ENCODE data around the gene ZNF232.
A peak's percentile ranks its signal among the peaks of the same experiment; 100 is the strongest.
"Not testable (repeated sequence)": the region's sequence is repeated elsewhere in the genome, so short reads cannot be mapped to it uniquely, and the experiment has no call there.

Gene ZNF232

GRCh38 chr17:5111402-5112204, at the start of gene ZNF232:
Gene ZNF232, minus strand, starts transcription at chr17:5111878. Its CDS starts 56 bp downstream, at chr17:5111822.
- DNase-seq (ENCODE audit: low read depth in 2 of 2), result peak; percentile 78 to 81

GRCh38 chr17:5160702-5161101, 49.0 kb upstream of the ZNF232 start:
- DNase-seq (ENCODE audit: low read depth in 2 of 2), result not testable (repeated sequence)

- not testable (repeated sequence) for DNase-seq (ENCODE audit: low read depth in 2 of 2)
Observed at GRCh38 chr17:5146122-5146521, 34.4 kb upstream of the ZNF232 start.

- DNase-seq (ENCODE audit: low read depth in 2 of 2), result not testable (repeated sequence)
Observed at GRCh38 chr17:5142877-5143276, 31.2 kb upstream of the ZNF232 start.

GRCh38 chr17:5139458-5139732, 27.7 kb upstream of the ZNF232 start:
- DNase-seq (ENCODE audit: low read depth in 2 of 2), result no peak

- DNase-seq (ENCODE audit: low read depth in 2 of 2), result no peak
Observed at GRCh38 chr17:5138616-5139457, 27.2 kb upstream of the ZNF232 start.

GRCh38 chr17:5138198-5138544, 26.5 kb upstream of the ZNF232 start:
- DNase-seq (ENCODE audit: low read depth in 2 of 2), result not testable (repeated sequence)

- DNase-seq (ENCODE audit: low read depth in 2 of 2), result not testable (repeated sequence)
Observed at GRCh38 chr17:5137511-5138197, 26.0 kb upstream of the ZNF232 start.

GRCh38 chr17:5136580-5137412, 25.1 kb upstream of the ZNF232 start:
- DNase-seq (ENCODE audit: low read depth in 2 of 2), result not testable (repeated sequence)

GRCh38 chr17:5135726-5136579, 24.3 kb upstream of the ZNF232 start:
- no peak for DNase-seq (ENCODE audit: low read depth in 2 of 2)

GRCh38 chr17:5135131-5135712, 23.5 kb upstream of the ZNF232 start:
- not testable (repeated sequence) for DNase-seq (ENCODE audit: low read depth in 2 of 2)

- DNase-seq (ENCODE audit: low read depth in 2 of 2), result not testable (repeated sequence)
Observed at GRCh38 chr17:5134571-5134970, 22.9 kb upstream of the ZNF232 start.

GRCh38 chr17:5133961-5134360, 22.3 kb upstream of the ZNF232 start:
- DNase-seq (ENCODE audit: low read depth in 2 of 2), result not testable (repeated sequence)

GRCh38 chr17:5133311-5133710, 21.6 kb upstream of the ZNF232 start:
- no peak for DNase-seq (ENCODE audit: low read depth in 2 of 2)

- not testable (repeated sequence) for DNase-seq (ENCODE audit: low read depth in 2 of 2)
Observed at GRCh38 chr17:5132503-5133225, 21.0 kb upstream of the ZNF232 start.

GRCh38 chr17:5131799-5132502, 20.3 kb upstream of the ZNF232 start:
- DNase-seq (ENCODE audit: low read depth in 2 of 2), result not testable (repeated sequence)

GRCh38 chr17:5131146-5131715, 19.6 kb upstream of the ZNF232 start:
- no peak for DNase-seq (ENCODE audit: low read depth in 2 of 2)

- not testable (repeated sequence) for DNase-seq (ENCODE audit: low read depth in 2 of 2)
Observed at GRCh38 chr17:5130687-5131086, 19.0 kb upstream of the ZNF232 start.

Data from activated CD8-positive, alpha-beta memory T cell treated with anti-CD3 and anti-CD28 coated beads for 4 hours (primary cell).